Neural cell (in vitro differentiated cells): Measurements from ENCODE around the gene DIDO1.

Experiments used
- CTCF ChIP-seq: fragments of 450-650 bp; IDR thresholded peaks from 2 replicates; pipeline ENCODE4 v1.5.1; 2014; ENCODE audit warnings: antibody characterized with exemption, mild to moderate bottlenecking, moderate library complexity; ENCODE audit not compliant: poor library complexity, severe bottlenecking
- EZH2 ChIP-seq: fragments of 200-600, 300-800 bp; shearing (Covaris generic), sonication (generic); IDR thresholded peaks from 2 replicates; pipeline ENCODE4 v1.6.1; 2014; ENCODE audit warnings: antibody characterized with exemption, low read length, borderline replicate concordance, mild to moderate bottlenecking; ENCODE audit not compliant: insufficient read depth, poor library complexity, severe bottlenecking
- MXI1 ChIP-seq: fragments of 450-650 bp; conservative IDR thresholded peaks from 2 replicates; pipeline ENCODE4 v1.6.1; 2014; ENCODE audit warnings: antibody characterized with exemption, mild to moderate bottlenecking; ENCODE audit not compliant: poor library complexity, severe bottlenecking
- POLR2AphosphoS5 ChIP-seq: IDR thresholded peaks from 2 replicates; pipeline ENCODE4 v1.6.1; 2012
- REST ChIP-seq: IDR thresholded peaks from 2 replicates; pipeline ENCODE4 v1.6.1; 2012; ENCODE audit warnings: borderline replicate concordance
- SMC3 ChIP-seq: fragments of 450-650 bp; conservative IDR thresholded peaks from 2 replicates; pipeline ENCODE4 v1.6.1; 2014; ENCODE audit warnings: antibody characterized with exemption, mild to moderate bottlenecking, moderate library complexity; ENCODE audit not compliant: poor library complexity

DNA sequence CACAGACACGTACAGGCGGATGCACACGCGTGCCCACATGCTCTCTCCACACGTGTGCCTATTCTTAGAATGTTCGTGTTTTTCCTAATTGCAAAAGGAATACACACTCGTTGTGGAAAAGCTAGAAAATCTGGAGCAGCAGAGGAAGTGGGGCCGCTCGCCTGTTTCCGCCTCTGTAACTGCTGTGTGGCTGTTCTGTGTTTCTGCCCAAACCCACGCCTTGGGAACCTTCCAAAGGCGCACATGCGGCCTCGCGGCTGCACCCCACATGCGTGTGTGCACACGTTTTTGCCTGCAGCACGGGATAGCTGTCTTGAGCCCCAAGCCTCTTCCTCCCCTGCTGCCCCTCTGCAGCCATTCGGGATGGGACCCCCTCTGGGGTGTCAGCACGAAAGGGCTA, 38.4 kb upstream of the DIDO1 start:
- TF ChIP-seq CTCF = no peak
- no peak for TF ChIP-seq POLR2AphosphoS5
- TF ChIP-seq REST = no peak
- no peak for TF ChIP-seq EZH2
- TF ChIP-seq SMC3 = no peak
- TF ChIP-seq MXI1 = no peak
